Measurements from ENCODE around the gene IFIH1. TPM values are rescaled to one million over a fixed set of nuclear protein-coding genes. Genes with fewer than 3 reads are reported as not detected.

IFIH1 gene
- total RNA-seq, 1 donor from 2014 or later, result 38.1 TPM

- no peak for TF ChIP-seq CTCF (IDR thresholded peaks at IDR 0.05)
- Histone ChIP-seq H3K27ac (no peak overlapping the region), H3K4me3 (no peak overlapping the region), H3K36me3 (peaks cover 48% of the 10 kb centered on the region), H3K27me3 (no peaks in the 10 kb centered on the region), H3K9me3 (no peaks in the 10 kb centered on the region), H3K4me1 (peaks cover 13% of the 10 kb centered on the region)
- intact Hi-C loops (cut with DNase I), result no loop called here
- ATAC-seq (no peak), DNase-seq (no peak)
Observed at GRCh38 chr2:162265666-162266459, 52.6 kb downstream of the IFIH1 start.

- Histone ChIP-seq H3K27me3 (no peaks in the 10 kb centered on the region), H3K4me1 (peaks cover 17% of the 10 kb centered on the region), H3K9me3 (no peaks in the 10 kb centered on the region), H3K27ac (peak overlapping the region; percentile 82), H3K4me3 (no peak overlapping the region), H3K36me3 (peaks cover 9% of the 10 kb centered on the region)
- intact Hi-C loops (cut with DNase I), result no loop called here
- TF ChIP-seq CTCF (IDR thresholded peaks at IDR 0.05), result no peak
- DNase-seq (peak; percentile 78), ATAC-seq (peak; percentile 98)
Observed at GRCh38 chr2:162261032-162261945, 57.2 kb downstream of the IFIH1 start.

GRCh38 chr2:162258686-162259085, 59.8 kb downstream of the IFIH1 start:
- Histone ChIP-seq H3K36me3 (no peaks in the 10 kb centered on the region), H3K4me1 (peaks cover 17% of the 10 kb centered on the region), H3K9me3 (no peaks in the 10 kb centered on the region), H3K27ac (no peak overlapping the region), H3K4me3 (no peak overlapping the region), H3K27me3 (no peaks in the 10 kb centered on the region)
- intact Hi-C loops (cut with DNase I), result no loop called here
- DNase-seq, result no peak
- no peak for TF ChIP-seq CTCF (IDR thresholded peaks at IDR 0.05)
- no peak for ATAC-seq

- no peaks in the 10 kb centered on the region for H3K27me3 ChIP-seq
- no peak for DNase-seq
- intact Hi-C loops (cut with DNase I), result no loop called here
- no peaks in the 10 kb centered on the region for H3K9me3 ChIP-seq
- no peak overlapping the region for H3K4me3 ChIP-seq
- no peaks in the 10 kb centered on the region for H3K36me3 ChIP-seq
- TF ChIP-seq CTCF (IDR thresholded peaks at IDR 0.05), result no peak
- no peak for ATAC-seq
- no peak overlapping the region for H3K27ac ChIP-seq
- peaks cover 17% of the 10 kb centered on the region for H3K4me1 ChIP-seq
Observed at GRCh38 chr2:162258169-162258568, 60.3 kb downstream of the IFIH1 start.

DNA sequence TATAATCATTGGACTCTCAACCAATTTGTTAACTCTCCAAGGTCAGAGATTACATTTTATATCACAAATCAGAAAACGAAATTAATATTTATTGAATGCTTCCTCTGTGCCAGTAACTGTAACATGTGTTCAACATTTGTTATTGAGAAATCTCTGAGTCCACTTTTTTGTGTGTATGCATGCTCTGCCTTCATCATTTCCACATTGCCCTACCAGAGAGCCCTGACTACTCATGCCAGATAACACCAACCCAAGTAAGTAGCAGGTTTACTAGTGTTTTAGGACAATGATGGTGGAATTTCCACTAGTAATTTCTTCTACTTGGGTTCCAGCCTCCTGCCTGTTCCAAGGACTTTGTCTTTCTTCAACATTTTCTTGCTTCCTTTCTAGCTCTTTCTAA, 61.1 kb downstream of the IFIH1 start:
- H3K27ac ChIP-seq, result no peak overlapping the region
- TF ChIP-seq CTCF (IDR thresholded peaks at IDR 0.05), result no peak
- ATAC-seq (no peak), DNase-seq (no peak)
- peaks cover 17% of the 10 kb centered on the region for H3K4me1 ChIP-seq
- H3K9me3 ChIP-seq, result no peaks in the 10 kb centered on the region
- H3K4me3 ChIP-seq, result no peak overlapping the region
- intact Hi-C loops (cut with DNase I), result no loop called here
- no peaks in the 10 kb centered on the region for H3K36me3 ChIP-seq
- no peaks in the 10 kb centered on the region for H3K27me3 ChIP-seq
